Ishikawa (cell line): ENCODE results near the gene RAP1GAP2.

Experiments used
- CEBPB ChIP-seq: IDR thresholded peaks from 2 replicates; pipeline ENCODE4 v1.6.1; 2012
- CREB1 ChIP-seq: IDR thresholded peaks from 2 replicates; pipeline ENCODE4 v1.6.1; 2012; ENCODE audit warnings: low read depth
- EGR1 ChIP-seq: IDR thresholded peaks from 2 replicates; pipeline ENCODE4 v1.6.1; 2012
- EP300 ChIP-seq: IDR thresholded peaks from 2 replicates; pipeline ENCODE4 v1.6.1; 2012; ENCODE audit warnings: borderline replicate concordance
- FOXM1 ChIP-seq: IDR thresholded peaks from 2 replicates; pipeline ENCODE4 v1.6.1; 2012; ENCODE audit warnings: low read depth, borderline replicate concordance
- NFIC ChIP-seq: IDR thresholded peaks from 2 replicates; pipeline ENCODE4 v1.6.1; 2012
- RAD21 ChIP-seq: IDR thresholded peaks from 2 replicates; pipeline ENCODE4 v1.6.1; 2012; ENCODE audit warnings: low read depth
- REST ChIP-seq: IDR thresholded peaks from 2 replicates; pipeline ENCODE4 v1.6.1; 2012; ENCODE audit warnings: low read depth, mild to moderate bottlenecking
- TAF1 ChIP-seq: IDR thresholded peaks from 2 replicates; pipeline ENCODE4 v1.6.1; 2012; ENCODE audit warnings: low read depth, mild to moderate bottlenecking
- TCF12 ChIP-seq: IDR thresholded peaks from 2 replicates; pipeline ENCODE4 v1.6.1; 2012; ENCODE audit warnings: low read depth
- TEAD4 ChIP-seq: IDR thresholded peaks from 2 replicates; pipeline ENCODE4 v1.6.1; 2012
- YY1 ChIP-seq: IDR thresholded peaks from 2 replicates; pipeline ENCODE4 v1.6.1; 2012; ENCODE audit warnings: low read depth
- ZBTB7A ChIP-seq: IDR thresholded peaks from 2 replicates; pipeline ENCODE4 v1.6.1; 2012; ENCODE audit warnings: low read depth
- TF ChIP-seq, protein P1 (sequence below): IDR thresholded peaks from 2 replicates; pipeline ENCODE4 v1.6.1; 2012
- TF ChIP-seq, protein P2 (sequence below): IDR thresholded peaks from 2 replicates; pipeline ENCODE4 v1.6.1; 2012

RAP1GAP2 gene

DNA sequence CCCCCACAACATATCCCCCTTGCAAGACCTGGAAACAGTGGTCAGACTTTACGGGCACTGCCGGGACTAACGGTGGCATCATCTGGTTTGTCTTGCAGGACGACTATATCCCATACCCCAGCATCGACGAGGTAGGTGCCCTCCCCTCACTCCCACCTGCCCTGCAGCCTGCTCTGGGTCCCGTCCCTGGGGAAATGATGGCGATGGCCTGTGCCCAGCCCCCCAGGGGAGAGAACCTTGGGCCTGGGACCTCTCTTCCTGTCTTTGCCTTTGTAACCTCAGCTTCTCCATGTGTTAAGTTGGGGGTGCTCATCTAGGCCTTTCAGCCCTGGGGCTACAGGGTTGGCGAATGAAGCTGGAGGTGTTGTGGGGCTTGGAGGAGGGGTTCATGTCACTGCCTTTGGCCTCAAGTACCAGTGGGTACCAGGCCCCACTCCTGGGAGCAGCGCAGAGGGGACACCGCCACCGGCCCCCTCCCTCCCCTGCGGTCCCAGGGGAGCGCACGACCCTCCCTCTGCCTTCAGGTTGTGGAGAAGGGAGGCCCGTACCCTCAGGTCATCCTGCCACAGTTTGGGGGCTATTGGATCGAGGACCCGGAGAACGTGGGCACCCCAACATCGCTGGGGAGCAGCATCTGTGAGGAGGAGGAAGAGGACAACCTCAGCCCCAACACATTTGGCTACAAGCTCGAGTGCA, 167.2 kb downstream of the RAP1GAP2 start:
- TF ChIP-seq CREB1, result no peak
- TF ChIP-seq, protein P1, sequence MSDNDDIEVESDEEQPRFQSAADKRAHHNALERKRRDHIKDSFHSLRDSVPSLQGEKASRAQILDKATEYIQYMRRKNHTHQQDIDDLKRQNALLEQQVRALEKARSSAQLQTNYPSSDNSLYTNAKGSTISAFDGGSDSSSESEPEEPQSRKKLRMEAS, result no peak
- TF ChIP-seq, protein P2, sequence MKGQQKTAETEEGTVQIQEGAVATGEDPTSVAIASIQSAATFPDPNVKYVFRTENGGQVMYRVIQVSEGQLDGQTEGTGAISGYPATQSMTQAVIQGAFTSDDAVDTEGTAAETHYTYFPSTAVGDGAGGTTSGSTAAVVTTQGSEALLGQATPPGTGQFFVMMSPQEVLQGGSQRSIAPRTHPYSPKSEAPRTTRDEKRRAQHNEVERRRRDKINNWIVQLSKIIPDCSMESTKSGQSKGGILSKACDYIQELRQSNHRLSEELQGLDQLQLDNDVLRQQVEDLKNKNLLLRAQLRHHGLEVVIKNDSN, result no peak
- TF ChIP-seq ZBTB7A, result no peak
- TF ChIP-seq TCF12, result no peak
- TF ChIP-seq FOXM1, result no peak
- TF ChIP-seq NFIC, result no peak
- no peak for TF ChIP-seq EP300
- TF ChIP-seq YY1, result no peak
- no peak for TF ChIP-seq REST
- no peak for TF ChIP-seq TEAD4
- TF ChIP-seq CEBPB, result no peak
- no peak for TF ChIP-seq EGR1
- no peak for TF ChIP-seq RAD21
- TF ChIP-seq TAF1, result no peak

DNA sequence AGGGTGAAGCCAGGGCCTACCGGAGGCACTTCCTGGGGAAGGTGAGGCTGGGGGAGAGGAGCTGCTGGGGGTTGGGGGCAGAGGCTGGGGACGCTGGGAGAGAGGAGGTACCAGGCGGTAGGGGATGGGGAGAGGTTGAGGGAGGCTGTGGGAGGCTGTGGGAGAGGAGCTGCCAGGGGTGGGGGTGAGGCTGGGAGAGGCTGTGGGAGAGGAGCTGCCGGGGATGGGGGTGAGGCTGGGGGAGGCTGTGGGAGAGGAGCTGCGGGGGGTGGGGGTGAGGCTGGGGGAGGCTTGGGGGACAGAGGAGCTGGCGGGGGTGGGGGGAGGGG, 167.8 kb downstream of the RAP1GAP2 start:
- no peak for TF ChIP-seq CEBPB
- no peak for TF ChIP-seq REST
- no peak for TF ChIP-seq EGR1
- TF ChIP-seq, protein P1, result no peak
- TF ChIP-seq, protein P2, result no peak
- no peak for TF ChIP-seq TEAD4
- no peak for TF ChIP-seq ZBTB7A
- TF ChIP-seq YY1, result no peak
- no peak for TF ChIP-seq CREB1

DNA sequence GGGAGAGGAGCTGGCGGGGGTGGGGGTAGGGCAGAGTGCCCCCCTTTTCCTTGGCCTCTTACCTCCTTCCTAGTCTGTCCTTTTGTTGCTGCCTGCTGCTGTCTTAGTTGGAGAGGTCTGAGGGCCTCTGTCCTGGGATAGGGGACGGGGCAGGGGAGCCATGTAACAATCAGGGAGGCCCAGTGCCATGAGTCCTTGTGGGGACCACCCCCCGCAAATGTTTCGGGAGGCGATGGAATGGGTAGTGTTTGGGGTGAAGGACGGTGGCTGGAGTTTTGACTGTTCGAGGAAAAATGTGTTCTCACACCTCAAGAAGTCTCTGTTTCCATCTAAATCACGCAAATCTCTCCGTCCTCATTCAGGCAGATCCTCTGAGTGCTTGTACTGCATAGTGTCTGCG, 168.1 kb downstream of the RAP1GAP2 start:
- TF ChIP-seq, protein P1, result no peak
- TF ChIP-seq TAF1 (no peak), NFIC (no peak), CEBPB (no peak), RAD21 (no peak), TCF12 (no peak), CREB1 (no peak), ZBTB7A (no peak), EP300 (no peak)

DNA sequence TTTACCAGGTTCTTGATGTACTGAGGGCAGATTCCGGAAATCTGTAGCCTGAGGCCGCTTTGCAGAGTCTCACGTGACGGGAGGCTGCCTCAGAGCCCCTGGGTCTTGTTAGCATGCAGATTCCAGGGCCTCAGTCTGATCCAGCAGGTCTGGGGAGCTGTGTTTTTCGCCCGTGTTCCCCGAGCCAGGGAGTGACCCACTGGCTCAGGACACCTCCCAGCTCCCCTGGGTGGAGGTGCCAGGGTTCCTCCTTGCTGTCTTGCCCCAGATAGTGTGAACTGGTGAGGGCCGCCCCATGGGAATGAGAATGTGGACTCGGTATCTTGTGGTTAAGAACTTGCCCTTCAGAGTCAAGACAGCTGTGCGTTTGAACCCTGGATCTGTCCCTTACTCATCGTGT, 168.6 kb downstream of the RAP1GAP2 start:
- TF ChIP-seq FOXM1 (no peak), ZBTB7A (no peak)

GRCh38 chr17:2965621-2966595, 169.7 kb downstream of the RAP1GAP2 start:
- TF ChIP-seq TEAD4 (no peak), NFIC (no peak), CREB1 (no peak), YY1 (no peak), ZBTB7A (no peak), EP300 (no peak), REST (no peak), FOXM1 (no peak), TCF12 (no peak), EGR1 (no peak), TAF1 (no peak)
- TF ChIP-seq, protein P1, result no peak
- TF ChIP-seq, protein P2, result no peak
